Testis (tissue), 2 donors: Measurements from ENCODE around the gene RAB28.

Experiments
- CTCF ChIP-seq, 3 experiments: fragments of 450-650 bp in 2 of 3; fragments of 200-600 bp in 1 of 3; sonication (generic) in 1 of 3; IDR thresholded peaks; one replicate each; pipeline ENCODE4 v1.5.1; 2016 to 2019; ENCODE audit warnings: antibody characterized with exemption in 3 of 3, mild to moderate bottlenecking in 2 of 3, moderate library complexity in 1 of 3
- POLR2A ChIP-seq: fragments of 450-650 bp; IDR thresholded peaks from one replicate; pipeline ENCODE4 v1.6.1; 2017; ENCODE audit warnings: antibody characterized with exemption, mild to moderate bottlenecking, moderate library complexity

- TF ChIP-seq CTCF (IDR thresholded peaks at IDR 0.05) (no peak), POLR2A (no peak)
These were observed 80.3 kb downstream of the RAB28 start for GRCh38 chr4:13403833-13404232.
